MM.1S (cell line): Measurements from ENCODE around the gene P2RY6.
"Not testable (repeated sequence)": the region's sequence is repeated elsewhere in the genome, so short reads cannot be mapped to it uniquely, and the experiment has no call there.

ENCODE experiments used
- EZH2 ChIP-seq: fragments of 300-600 bp; sonication (generic); optimal IDR thresholded peaks from 2 replicates; pipeline ENCODE3; 2017; ENCODE audit warnings: low read depth, mild to moderate bottlenecking, antibody characterized with exemption, low read length, mixed read lengths
- TF ChIP-seq, protein P1 (sequence below): fragments of 300-600 bp; sonication (generic); IDR thresholded peaks from 2 replicates; pipeline ENCODE4 v1.5.1; 2016; ENCODE audit warnings: antibody characterized with exemption, low read length, mixed read lengths

DNA sequence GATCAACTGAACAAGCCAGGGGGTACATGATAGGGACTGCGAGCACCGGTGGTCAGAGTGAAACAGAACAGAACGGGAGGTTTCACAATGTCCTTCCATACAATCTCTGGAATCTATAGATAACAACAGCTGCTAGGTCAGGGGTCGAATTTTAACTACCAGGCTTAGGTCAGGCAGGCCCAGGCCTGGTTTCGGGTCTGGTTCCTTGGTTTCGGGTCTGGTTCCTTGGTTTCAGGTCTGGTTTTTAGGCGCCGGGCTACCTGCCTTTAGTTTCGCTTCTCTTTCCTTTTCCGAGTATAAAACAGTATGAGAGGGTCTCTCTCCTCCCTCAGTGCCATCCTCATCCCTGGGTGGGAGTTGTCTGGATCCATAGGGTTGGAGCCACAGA is 666 bp upstream of the P2RY6 start:
- TF ChIP-seq, protein P1, sequence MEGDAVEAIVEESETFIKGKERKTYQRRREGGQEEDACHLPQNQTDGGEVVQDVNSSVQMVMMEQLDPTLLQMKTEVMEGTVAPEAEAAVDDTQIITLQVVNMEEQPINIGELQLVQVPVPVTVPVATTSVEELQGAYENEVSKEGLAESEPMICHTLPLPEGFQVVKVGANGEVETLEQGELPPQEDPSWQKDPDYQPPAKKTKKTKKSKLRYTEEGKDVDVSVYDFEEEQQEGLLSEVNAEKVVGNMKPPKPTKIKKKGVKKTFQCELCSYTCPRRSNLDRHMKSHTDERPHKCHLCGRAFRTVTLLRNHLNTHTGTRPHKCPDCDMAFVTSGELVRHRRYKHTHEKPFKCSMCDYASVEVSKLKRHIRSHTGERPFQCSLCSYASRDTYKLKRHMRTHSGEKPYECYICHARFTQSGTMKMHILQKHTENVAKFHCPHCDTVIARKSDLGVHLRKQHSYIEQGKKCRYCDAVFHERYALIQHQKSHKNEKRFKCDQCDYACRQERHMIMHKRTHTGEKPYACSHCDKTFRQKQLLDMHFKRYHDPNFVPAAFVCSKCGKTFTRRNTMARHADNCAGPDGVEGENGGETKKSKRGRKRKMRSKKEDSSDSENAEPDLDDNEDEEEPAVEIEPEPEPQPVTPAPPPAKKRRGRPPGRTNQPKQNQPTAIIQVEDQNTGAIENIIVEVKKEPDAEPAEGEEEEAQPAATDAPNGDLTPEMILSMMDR, result not testable (repeated sequence)
- TF ChIP-seq EZH2, result not testable (repeated sequence)
